Lower leg skin (tissue), 3 donors: ENCODE measurements around the gene FTO.

Experiments
- CTCF ChIP-seq, 3 donors: fragments of 450-650 bp; IDR thresholded peaks; one replicate each; pipeline ENCODE4 v1.5.1; 2016; ENCODE audit warnings: antibody characterized with exemption in 3 of 3, mild to moderate bottlenecking in 3 of 3, moderate library complexity in 2 of 3
- POLR2A ChIP-seq, 2 donors: fragments of 450-650 bp; IDR thresholded peaks; one replicate each; pipeline ENCODE4 v1.6.1; 2016 to 2017; ENCODE audit warnings: antibody characterized with exemption in 2 of 2, mild to moderate bottlenecking in 1 of 2, moderate library complexity in 1 of 2

GRCh38 chr16:53821957-53822625 lies 118.1 kb downstream of the FTO start:
- TF ChIP-seq CTCF (IDR thresholded peaks at IDR 0.05): no peak
- TF ChIP-seq POLR2A (IDR thresholded peaks at IDR 0.05): no peak
